NCI-H2196 treated with DMSO at 0.1 percent for 48 hours (cell line): ENCODE data around the gene FHIT.
A peak's percentile ranks its signal among the peaks of the same experiment; 100 is the strongest.

ENCODE experiments used
- DNase-seq: peaks from one replicate; lab custom pipeline; 2025; ENCODE audit not compliant: unreplicated experiment; lab: John Stamatoyannopoulos, UW

The FHIT gene

GRCh38 chr3:59873576-59874230 lies 1377.5 kb downstream of the FHIT start:
- no peak for DNase-seq

- no peak for DNase-seq
Observed at GRCh38 chr3:59872128-59872527, 1379.1 kb downstream of the FHIT start.

GRCh38 chr3:59867185-59868002 lies 1383.9 kb downstream of the FHIT start:
- no peak for DNase-seq

GRCh38 chr3:59866076-59866475 lies 1385.2 kb downstream of the FHIT start:
- no peak for DNase-seq

- DNase-seq, result no peak
Observed at GRCh38 chr3:59865351-59865750, 1385.9 kb downstream of the FHIT start.

GRCh38 chr3:59862686-59863085 lies 1388.6 kb downstream of the FHIT start:
- DNase-seq, result no peak

- peak; percentile 65 for DNase-seq
Observed at GRCh38 chr3:59857589-59858346, 1393.5 kb downstream of the FHIT start.

GRCh38 chr3:59856934-59857460 lies 1394.3 kb downstream of the FHIT start:
- DNase-seq, result no peak

- DNase-seq, result no peak
Observed at GRCh38 chr3:59854061-59854709, 1397.1 kb downstream of the FHIT start.

GRCh38 chr3:59850417-59850816 lies 1400.8 kb downstream of the FHIT start:
- DNase-seq, result no peak

- DNase-seq, result no peak
Observed at GRCh38 chr3:59845386-59845785, 1405.9 kb downstream of the FHIT start.

- no peak for DNase-seq
Observed at GRCh38 chr3:59843821-59844220, 1407.4 kb downstream of the FHIT start.

- DNase-seq, result no peak
Observed at GRCh38 chr3:59839810-59840515, 1411.3 kb downstream of the FHIT start.

GRCh38 chr3:59839283-59839682 lies 1412.0 kb downstream of the FHIT start:
- no peak for DNase-seq

- no peak for DNase-seq
Observed at GRCh38 chr3:59836531-59836930, 1414.7 kb downstream of the FHIT start.

- DNase-seq, result no peak
Observed at GRCh38 chr3:59832702-59833101, 1418.5 kb downstream of the FHIT start.

GRCh38 chr3:59832241-59832640 lies 1419.0 kb downstream of the FHIT start:
- no peak for DNase-seq

GRCh38 chr3:59831394-59831793 lies 1419.9 kb downstream of the FHIT start:
- no peak for DNase-seq

GRCh38 chr3:59829527-59829926 lies 1421.7 kb downstream of the FHIT start:
- DNase-seq, result no peak

- no peak for DNase-seq
Observed at GRCh38 chr3:59824876-59825275, 1426.4 kb downstream of the FHIT start.
